K562 (cell line): ENCODE measurements around the gene ITK. TPM values are rescaled to one million over a fixed set of nuclear protein-coding genes. Genes with fewer than 3 reads are reported as not detected.

Experiments used
- BDP1 ChIP-seq: IDR thresholded peaks from 3 replicates; pipeline ENCODE4 v1.6.1; 2011; ENCODE audit not compliant: insufficient read length, insufficient read depth
- CREBBP ChIP-seq: IDR thresholded peaks from one replicate; pipeline ENCODE4 v1.6.1; 2012; ENCODE audit warnings: low read depth, mild to moderate bottlenecking, control low read depth, inconsistent platforms, low read length
- ETS1 ChIP-seq: conservative IDR thresholded peaks from 2 replicates; pipeline ENCODE4 v1.6.1; 2011; ENCODE audit warnings: low read depth, mild to moderate bottlenecking, low read length; ENCODE audit not compliant: control insufficient read depth
- MCM7 ChIP-seq, 2 experiments: fragments of 450-650 bp; IDR thresholded peaks; 2 replicates each; pipeline ENCODE4 v1.6.1; 2016 to 2018
- TSHZ1 ChIP-seq: fragments of 250-450 bp; sonication (Bioruptor Pico); IDR thresholded peaks from 2 replicates; pipeline ENCODE4 v1.4.0; 2020; ENCODE audit warnings: mild to moderate bottlenecking, moderate library complexity
- ZNF224 ChIP-seq: sonication (generic); formaldehyde crosslinking; IDR thresholded peaks from 2 replicates; pipeline ENCODE4 v1.8.0; 2022; ENCODE audit warnings: mild to moderate bottlenecking, missing genetic modification reagents
- ZNF444 ChIP-seq: fragments of 250-450 bp; sonication (Bioruptor Pico); IDR thresholded peaks from 2 replicates; pipeline ENCODE4 v1.4.0; 2020; ENCODE audit warnings: mild to moderate bottlenecking, moderate library complexity
- polyA plus RNA-seq, 8 experiments: library from polyadenylated mRNA; depleted of rRNA in 4 of 8; stranded (reverse) in 5 of 8; unstranded in 3 of 8; fragments of >200 nt; fragmentation: Nextera tagmentation in 2 of 8; fragmentation: Illumina TruSeq in 1 of 8; extraction: Ambion mirVana in 2 of 8; extraction: Trizol in 1 of 8; gene quantifications; 2 replicates each; pipeline versions ENCODE4 v1.2.1 to v1.2.3, GENCODE V29; 2011 to 2014; ENCODE audit warnings: inconsistent platforms in 1 of 8, missing spikeins in 1 of 8
- total RNA-seq, 7 experiments: library from RNA; depleted of rRNA in 6 of 7; stranded (reverse); fragments of >200 nt in 6 of 7; fragmentation: Illumina TruSeq in 2 of 7; extraction: Trizol in 2 of 7; gene quantifications; 2 replicates each; pipeline versions ENCODE4 v1.2.1 to v1.2.3, GENCODE V29; 2011 to 2021; ENCODE audit warnings: low replicate concordance in 1 of 7
- TF ChIP-seq, protein P1 (sequence below): fragments of 450-650 bp; IDR thresholded peaks from 2 replicates; pipeline ENCODE4 v1.6.1; 2016; ENCODE audit warnings: mild to moderate bottlenecking, moderate library complexity
- TF ChIP-seq, protein P2 (sequence below): fragments of 200-800 bp; sonication (Bioruptor generic); IDR thresholded peaks from 2 replicates; pipeline ENCODE4 v1.6.1; 2017; ENCODE audit warnings: missing genetic modification characterization, missing compliant biosample characterization

The ITK gene
- total and polyA plus RNA-seq, 9 of the 15 experiments (the other 6 are each of a cell fraction or from before 2014, with no cell fraction given) = 0.04 to 0.75 TPM; not detected in 7

GRCh38 chr5:157266286-157267007 lies 85.8 kb downstream of the ITK start (continued):
- TF ChIP-seq, protein P1, sequence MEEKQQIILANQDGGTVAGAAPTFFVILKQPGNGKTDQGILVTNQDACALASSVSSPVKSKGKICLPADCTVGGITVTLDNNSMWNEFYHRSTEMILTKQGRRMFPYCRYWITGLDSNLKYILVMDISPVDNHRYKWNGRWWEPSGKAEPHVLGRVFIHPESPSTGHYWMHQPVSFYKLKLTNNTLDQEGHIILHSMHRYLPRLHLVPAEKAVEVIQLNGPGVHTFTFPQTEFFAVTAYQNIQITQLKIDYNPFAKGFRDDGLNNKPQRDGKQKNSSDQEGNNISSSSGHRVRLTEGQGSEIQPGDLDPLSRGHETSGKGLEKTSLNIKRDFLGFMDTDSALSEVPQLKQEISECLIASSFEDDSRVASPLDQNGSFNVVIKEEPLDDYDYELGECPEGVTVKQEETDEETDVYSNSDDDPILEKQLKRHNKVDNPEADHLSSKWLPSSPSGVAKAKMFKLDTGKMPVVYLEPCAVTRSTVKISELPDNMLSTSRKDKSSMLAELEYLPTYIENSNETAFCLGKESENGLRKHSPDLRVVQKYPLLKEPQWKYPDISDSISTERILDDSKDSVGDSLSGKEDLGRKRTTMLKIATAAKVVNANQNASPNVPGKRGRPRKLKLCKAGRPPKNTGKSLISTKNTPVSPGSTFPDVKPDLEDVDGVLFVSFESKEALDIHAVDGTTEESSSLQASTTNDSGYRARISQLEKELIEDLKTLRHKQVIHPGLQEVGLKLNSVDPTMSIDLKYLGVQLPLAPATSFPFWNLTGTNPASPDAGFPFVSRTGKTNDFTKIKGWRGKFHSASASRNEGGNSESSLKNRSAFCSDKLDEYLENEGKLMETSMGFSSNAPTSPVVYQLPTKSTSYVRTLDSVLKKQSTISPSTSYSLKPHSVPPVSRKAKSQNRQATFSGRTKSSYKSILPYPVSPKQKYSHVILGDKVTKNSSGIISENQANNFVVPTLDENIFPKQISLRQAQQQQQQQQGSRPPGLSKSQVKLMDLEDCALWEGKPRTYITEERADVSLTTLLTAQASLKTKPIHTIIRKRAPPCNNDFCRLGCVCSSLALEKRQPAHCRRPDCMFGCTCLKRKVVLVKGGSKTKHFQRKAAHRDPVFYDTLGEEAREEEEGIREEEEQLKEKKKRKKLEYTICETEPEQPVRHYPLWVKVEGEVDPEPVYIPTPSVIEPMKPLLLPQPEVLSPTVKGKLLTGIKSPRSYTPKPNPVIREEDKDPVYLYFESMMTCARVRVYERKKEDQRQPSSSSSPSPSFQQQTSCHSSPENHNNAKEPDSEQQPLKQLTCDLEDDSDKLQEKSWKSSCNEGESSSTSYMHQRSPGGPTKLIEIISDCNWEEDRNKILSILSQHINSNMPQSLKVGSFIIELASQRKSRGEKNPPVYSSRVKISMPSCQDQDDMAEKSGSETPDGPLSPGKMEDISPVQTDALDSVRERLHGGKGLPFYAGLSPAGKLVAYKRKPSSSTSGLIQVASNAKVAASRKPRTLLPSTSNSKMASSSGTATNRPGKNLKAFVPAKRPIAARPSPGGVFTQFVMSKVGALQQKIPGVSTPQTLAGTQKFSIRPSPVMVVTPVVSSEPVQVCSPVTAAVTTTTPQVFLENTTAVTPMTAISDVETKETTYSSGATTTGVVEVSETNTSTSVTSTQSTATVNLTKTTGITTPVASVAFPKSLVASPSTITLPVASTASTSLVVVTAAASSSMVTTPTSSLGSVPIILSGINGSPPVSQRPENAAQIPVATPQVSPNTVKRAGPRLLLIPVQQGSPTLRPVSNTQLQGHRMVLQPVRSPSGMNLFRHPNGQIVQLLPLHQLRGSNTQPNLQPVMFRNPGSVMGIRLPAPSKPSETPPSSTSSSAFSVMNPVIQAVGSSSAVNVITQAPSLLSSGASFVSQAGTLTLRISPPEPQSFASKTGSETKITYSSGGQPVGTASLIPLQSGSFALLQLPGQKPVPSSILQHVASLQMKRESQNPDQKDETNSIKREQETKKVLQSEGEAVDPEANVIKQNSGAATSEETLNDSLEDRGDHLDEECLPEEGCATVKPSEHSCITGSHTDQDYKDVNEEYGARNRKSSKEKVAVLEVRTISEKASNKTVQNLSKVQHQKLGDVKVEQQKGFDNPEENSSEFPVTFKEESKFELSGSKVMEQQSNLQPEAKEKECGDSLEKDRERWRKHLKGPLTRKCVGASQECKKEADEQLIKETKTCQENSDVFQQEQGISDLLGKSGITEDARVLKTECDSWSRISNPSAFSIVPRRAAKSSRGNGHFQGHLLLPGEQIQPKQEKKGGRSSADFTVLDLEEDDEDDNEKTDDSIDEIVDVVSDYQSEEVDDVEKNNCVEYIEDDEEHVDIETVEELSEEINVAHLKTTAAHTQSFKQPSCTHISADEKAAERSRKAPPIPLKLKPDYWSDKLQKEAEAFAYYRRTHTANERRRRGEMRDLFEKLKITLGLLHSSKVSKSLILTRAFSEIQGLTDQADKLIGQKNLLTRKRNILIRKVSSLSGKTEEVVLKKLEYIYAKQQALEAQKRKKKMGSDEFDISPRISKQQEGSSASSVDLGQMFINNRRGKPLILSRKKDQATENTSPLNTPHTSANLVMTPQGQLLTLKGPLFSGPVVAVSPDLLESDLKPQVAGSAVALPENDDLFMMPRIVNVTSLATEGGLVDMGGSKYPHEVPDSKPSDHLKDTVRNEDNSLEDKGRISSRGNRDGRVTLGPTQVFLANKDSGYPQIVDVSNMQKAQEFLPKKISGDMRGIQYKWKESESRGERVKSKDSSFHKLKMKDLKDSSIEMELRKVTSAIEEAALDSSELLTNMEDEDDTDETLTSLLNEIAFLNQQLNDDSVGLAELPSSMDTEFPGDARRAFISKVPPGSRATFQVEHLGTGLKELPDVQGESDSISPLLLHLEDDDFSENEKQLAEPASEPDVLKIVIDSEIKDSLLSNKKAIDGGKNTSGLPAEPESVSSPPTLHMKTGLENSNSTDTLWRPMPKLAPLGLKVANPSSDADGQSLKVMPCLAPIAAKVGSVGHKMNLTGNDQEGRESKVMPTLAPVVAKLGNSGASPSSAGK = no peak
- TF ChIP-seq ZNF224 (CRISPR knock-in tag) = no peak
- TF ChIP-seq ETS1 = no peak
- TF ChIP-seq CREBBP = no peak
- no peak for TF ChIP-seq MCM7 (IDR thresholded peaks at IDR 0.05)
- no peak for TF ChIP-seq ZNF444 (CRISPR knock-in tag)
- TF ChIP-seq TSHZ1 (CRISPR knock-in tag) = no peak
- no peak for TF ChIP-seq BDP1
- TF ChIP-seq, protein P2, sequence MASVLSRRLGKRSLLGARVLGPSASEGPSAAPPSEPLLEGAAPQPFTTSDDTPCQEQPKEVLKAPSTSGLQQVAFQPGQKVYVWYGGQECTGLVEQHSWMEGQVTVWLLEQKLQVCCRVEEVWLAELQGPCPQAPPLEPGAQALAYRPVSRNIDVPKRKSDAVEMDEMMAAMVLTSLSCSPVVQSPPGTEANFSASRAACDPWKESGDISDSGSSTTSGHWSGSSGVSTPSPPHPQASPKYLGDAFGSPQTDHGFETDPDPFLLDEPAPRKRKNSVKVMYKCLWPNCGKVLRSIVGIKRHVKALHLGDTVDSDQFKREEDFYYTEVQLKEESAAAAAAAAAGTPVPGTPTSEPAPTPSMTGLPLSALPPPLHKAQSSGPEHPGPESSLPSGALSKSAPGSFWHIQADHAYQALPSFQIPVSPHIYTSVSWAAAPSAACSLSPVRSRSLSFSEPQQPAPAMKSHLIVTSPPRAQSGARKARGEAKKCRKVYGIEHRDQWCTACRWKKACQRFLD = no peak
